ENCODE results near the gene TELO2. TPM values are rescaled to one million over a fixed set of nuclear protein-coding genes. Genes with fewer than 3 reads are reported as not detected.

Gene TELO2
- polyA plus RNA-seq, 3 donors: 7.3 to 58.1 (median 11.4) TPM

DNA sequence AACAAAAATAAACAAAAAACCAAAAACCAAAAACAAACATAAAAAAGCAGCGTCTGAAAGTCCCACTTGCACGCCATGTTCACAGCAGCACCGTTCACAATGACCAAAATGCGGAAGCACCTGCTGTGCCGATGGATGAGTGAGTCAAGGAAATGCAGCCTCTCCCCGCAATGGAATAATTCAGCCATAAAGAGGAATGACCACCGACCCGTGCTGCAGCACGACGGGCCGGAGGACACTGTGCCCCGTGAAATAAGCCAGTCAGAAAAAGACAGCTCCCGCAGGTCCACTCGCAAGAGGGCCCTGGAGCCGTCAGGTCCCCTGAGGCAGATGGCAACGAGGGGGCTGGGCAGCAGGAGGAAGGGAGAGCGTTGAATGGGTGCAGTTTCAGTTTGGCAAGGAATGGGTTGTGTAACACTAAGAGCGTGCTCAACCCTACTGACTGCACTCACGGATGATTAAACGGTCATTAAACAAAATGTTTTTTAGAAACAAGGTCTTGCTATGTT is 23.4 kb upstream of the TELO2 start:
- TF ChIP-seq, protein P1, sequence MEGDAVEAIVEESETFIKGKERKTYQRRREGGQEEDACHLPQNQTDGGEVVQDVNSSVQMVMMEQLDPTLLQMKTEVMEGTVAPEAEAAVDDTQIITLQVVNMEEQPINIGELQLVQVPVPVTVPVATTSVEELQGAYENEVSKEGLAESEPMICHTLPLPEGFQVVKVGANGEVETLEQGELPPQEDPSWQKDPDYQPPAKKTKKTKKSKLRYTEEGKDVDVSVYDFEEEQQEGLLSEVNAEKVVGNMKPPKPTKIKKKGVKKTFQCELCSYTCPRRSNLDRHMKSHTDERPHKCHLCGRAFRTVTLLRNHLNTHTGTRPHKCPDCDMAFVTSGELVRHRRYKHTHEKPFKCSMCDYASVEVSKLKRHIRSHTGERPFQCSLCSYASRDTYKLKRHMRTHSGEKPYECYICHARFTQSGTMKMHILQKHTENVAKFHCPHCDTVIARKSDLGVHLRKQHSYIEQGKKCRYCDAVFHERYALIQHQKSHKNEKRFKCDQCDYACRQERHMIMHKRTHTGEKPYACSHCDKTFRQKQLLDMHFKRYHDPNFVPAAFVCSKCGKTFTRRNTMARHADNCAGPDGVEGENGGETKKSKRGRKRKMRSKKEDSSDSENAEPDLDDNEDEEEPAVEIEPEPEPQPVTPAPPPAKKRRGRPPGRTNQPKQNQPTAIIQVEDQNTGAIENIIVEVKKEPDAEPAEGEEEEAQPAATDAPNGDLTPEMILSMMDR (IDR thresholded peaks at IDR 0.05): no peak
- Histone ChIP-seq H3K36me3 (replicated peaks in 1 of 2; ENCODE audit: control insufficient read depth in 1 of 2, insufficient read depth in 2 of 2, low read length in 2 of 2) (peaks cover 12 to 19% of the 10 kb centered on the region in 2 donors), H3K27ac (ENCODE audit: low read depth in 1 of 2, low read length in 2 of 2) (peak overlapping the region; percentile 99), H2AFZ (ENCODE audit: insufficient read depth, low read depth, low read length, poor library complexity, severe bottlenecking) (peak overlapping the region; percentile 69), H4K20me1 (ENCODE audit: insufficient read depth, low read length) (peaks cover 43% of the 10 kb centered on the region), H3K27me3 (ENCODE audit: control insufficient read depth in 2 of 2, insufficient read depth in 2 of 2, low read length in 2 of 2) (no peaks in the 10 kb centered on the region), H3K4me2 (replicated peaks; ENCODE audit: extremely low read depth, low read length, poor library complexity, severe bottlenecking) (peak overlapping the region; percentile 78), H3K9ac (ENCODE audit: insufficient read depth, low read length, poor library complexity, severe bottlenecking) (peak overlapping the region; percentile 82), H3K4me1 (ENCODE audit: control insufficient read depth in 1 of 2, insufficient read depth in 2 of 2, low read length in 2 of 2) (peaks cover 52 to 74% of the 10 kb centered on the region in 2 donors), H3K4me3 (replicated peaks in 1 of 3; ENCODE audit: low read depth in 2 of 3, low read length in 3 of 3) (peak overlapping the region; percentile 41 to 81 (median 56)), H3K79me2 (ENCODE audit: insufficient read depth, low read length) (peaks cover 97% of the 10 kb centered on the region), H3K9me3 (replicated peaks in 1 of 2; ENCODE audit: control insufficient read depth in 1 of 2, insufficient read depth in 1 of 2, low read length in 2 of 2) (no peaks in the 10 kb centered on the region)
- H3K4me3 Mint-ChIP-seq: peak overlapping the region; percentile 88 to 99
- peak; percentile 86 to 93 (median 90) for DNase-seq
- intact Hi-C loops (cut with micrococcal nuclease): loop anchor here (2.0 to 10.0 kb wide), 5 partner anchors 23 to 305 kb away; partner anchors contain the start of genes CRAMP1 (in 2 of the 2), IFT140 (in 2 of the 2), EME2 (in 1 of the 2) and MRPS34 (in 1 of the 2)
- 4% methylated on average over 16 of the region's 20 CpGs for WGBS (ENCODE audit: insufficient coverage)
- peaks cover 62% of the 10 kb centered on the region for H3K4me1 Mint-ChIP-seq
- H3K27me3 Mint-ChIP-seq (ENCODE audit: low read depth in 3 of 3): peaks cover 0 to 8% (median 0%) of the 10 kb centered on the region in 3 donors
- peaks cover 0 to 5% (median 0%) of the 10 kb centered on the region in 7 donors for H3K9me3 Mint-ChIP-seq
- H3K27ac Mint-ChIP-seq: peak overlapping the region; percentile 95 to 99 (median 98)
- H3K36me3 Mint-ChIP-seq: peaks cover 5 to 32% of the 10 kb centered on the region in 2 donors

GRCh38 chr16:1470481-1471251 is 22.5 kb upstream of the TELO2 start:
- H3K4me1 ChIP-seq (ENCODE audit: control insufficient read depth in 1 of 2, insufficient read depth in 2 of 2, low read length in 2 of 2): peaks cover 57 to 83% of the 10 kb centered on the region in 2 donors
- H3K4me2 ChIP-seq (replicated peaks; ENCODE audit: extremely low read depth, low read length, poor library complexity, severe bottlenecking): peak overlapping the region; percentile 78
- no peaks in the 10 kb centered on the region for H3K9me3 ChIP-seq (replicated peaks in 1 of 2; ENCODE audit: control insufficient read depth in 1 of 2, insufficient read depth in 1 of 2, low read length in 2 of 2)
- H3K36me3 ChIP-seq (replicated peaks in 1 of 2; ENCODE audit: control insufficient read depth in 1 of 2, insufficient read depth in 2 of 2, low read length in 2 of 2): peaks cover 4 to 10% of the 10 kb centered on the region in 2 donors
- H3K27ac ChIP-seq (ENCODE audit: low read depth in 1 of 2, low read length in 2 of 2): peak overlapping the region; percentile 99
- peak overlapping the region; percentile 41 to 81 (median 56) for H3K4me3 ChIP-seq (replicated peaks in 1 of 3; ENCODE audit: low read depth in 2 of 3, low read length in 3 of 3)
- intact Hi-C loops (cut with micrococcal nuclease): loop anchor here (2.0 to 10.0 kb wide), 5 partner anchors 22 to 304 kb away; partner anchors contain the start of genes CRAMP1 (in 2 of the 2), IFT140 (in 2 of the 2), EME2 (in 1 of the 2) and MRPS34 (in 1 of the 2)
- H3K27ac Mint-ChIP-seq: peak overlapping the region; percentile 95 to 99 (median 98)
- H3K9ac ChIP-seq (ENCODE audit: insufficient read depth, low read length, poor library complexity, severe bottlenecking): peak overlapping the region; percentile 82
- H3K4me3 Mint-ChIP-seq: peak overlapping the region; percentile 88 to 99
- peaks cover 66% of the 10 kb centered on the region for H3K4me1 Mint-ChIP-seq
- DNase-seq: peak; percentile 85 to 92 (median 85)
- peaks cover 98% of the 10 kb centered on the region for H3K79me2 ChIP-seq (ENCODE audit: insufficient read depth, low read length)
- peaks cover 33% of the 10 kb centered on the region for H4K20me1 ChIP-seq (ENCODE audit: insufficient read depth, low read length)
- H2AFZ ChIP-seq (ENCODE audit: insufficient read depth, low read depth, low read length, poor library complexity, severe bottlenecking): peak overlapping the region; percentile 69
- peaks cover 0 to 5% (median 3%) of the 10 kb centered on the region in 7 donors for H3K9me3 Mint-ChIP-seq
- H3K27me3 ChIP-seq (ENCODE audit: control insufficient read depth in 2 of 2, insufficient read depth in 2 of 2, low read length in 2 of 2): no peaks in the 10 kb centered on the region
- TF ChIP-seq, protein P1 (IDR thresholded peaks at IDR 0.05): no peak
- H3K36me3 Mint-ChIP-seq: peaks cover 5 to 27% of the 10 kb centered on the region in 2 donors
- 26% methylated on average over 12 of the region's 14 CpGs for WGBS (ENCODE audit: insufficient coverage)
- peaks cover 0 to 6% (median 0%) of the 10 kb centered on the region in 3 donors for H3K27me3 Mint-ChIP-seq (ENCODE audit: low read depth in 3 of 3)

Measured in CD14-positive monocyte (primary cell).